ENCODE data around the gene RAB3IL1.

GRCh38 chr11:61880454-61880853 lies 36.9 kb downstream of the RAB3IL1 start:
- TF ChIP-seq, protein P1, sequence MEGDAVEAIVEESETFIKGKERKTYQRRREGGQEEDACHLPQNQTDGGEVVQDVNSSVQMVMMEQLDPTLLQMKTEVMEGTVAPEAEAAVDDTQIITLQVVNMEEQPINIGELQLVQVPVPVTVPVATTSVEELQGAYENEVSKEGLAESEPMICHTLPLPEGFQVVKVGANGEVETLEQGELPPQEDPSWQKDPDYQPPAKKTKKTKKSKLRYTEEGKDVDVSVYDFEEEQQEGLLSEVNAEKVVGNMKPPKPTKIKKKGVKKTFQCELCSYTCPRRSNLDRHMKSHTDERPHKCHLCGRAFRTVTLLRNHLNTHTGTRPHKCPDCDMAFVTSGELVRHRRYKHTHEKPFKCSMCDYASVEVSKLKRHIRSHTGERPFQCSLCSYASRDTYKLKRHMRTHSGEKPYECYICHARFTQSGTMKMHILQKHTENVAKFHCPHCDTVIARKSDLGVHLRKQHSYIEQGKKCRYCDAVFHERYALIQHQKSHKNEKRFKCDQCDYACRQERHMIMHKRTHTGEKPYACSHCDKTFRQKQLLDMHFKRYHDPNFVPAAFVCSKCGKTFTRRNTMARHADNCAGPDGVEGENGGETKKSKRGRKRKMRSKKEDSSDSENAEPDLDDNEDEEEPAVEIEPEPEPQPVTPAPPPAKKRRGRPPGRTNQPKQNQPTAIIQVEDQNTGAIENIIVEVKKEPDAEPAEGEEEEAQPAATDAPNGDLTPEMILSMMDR (IDR thresholded peaks at IDR 0.05): no peak
- TF ChIP-seq POLR2A (IDR thresholded peaks at IDR 0.05): no peak

Data from Peyer's patch (tissue), 4 donors.